Measurements from ENCODE around the gene KCNG1.

The KCNG1 gene

GRCh38 chr20:50957798-50958614 lies 64.9 kb downstream of the KCNG1 start, which contains the start of gene DPM1:
DPM1 (minus strand) TSS chr20:50958532; CDS start chr20:50958523, 9 bp downstream.
- in situ Hi-C loops (cut with HindIII; ENCODE audit: low sequenced_read_pairs) = no loop called here

GRCh38 chr20:50957276-50957675 lies 65.6 kb downstream of the KCNG1 start:
- in situ Hi-C loops (cut with HindIII; ENCODE audit: low sequenced_read_pairs) = no loop called here

DNA sequence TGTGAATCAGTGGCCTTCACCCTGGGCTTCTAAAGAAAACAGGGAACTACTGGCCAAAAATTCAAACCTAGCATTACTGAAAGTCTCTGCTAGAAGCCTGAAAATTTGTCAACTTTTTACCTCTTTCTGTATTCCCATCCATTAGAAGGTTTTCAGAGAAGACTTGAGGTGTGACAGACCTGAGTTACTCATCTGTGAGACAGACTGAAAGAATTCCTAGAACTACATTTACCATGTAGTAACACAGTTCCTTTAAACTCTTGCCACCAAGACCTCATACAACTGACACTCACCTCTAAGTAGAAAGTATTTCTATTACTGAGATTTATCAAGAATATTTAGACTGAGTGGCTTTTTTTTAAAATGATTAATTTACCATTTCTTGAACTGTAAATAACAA lies 69.1 kb downstream of the KCNG1 start:
- in situ Hi-C loops (cut with HindIII; ENCODE audit: low sequenced_read_pairs) = no loop called here
